Measurements from ENCODE around the gene TAF1B. TPM values are rescaled to one million over a fixed set of nuclear protein-coding genes. Genes with fewer than 3 reads are reported as not detected.

TAF1B gene
- total RNA-seq, 1 experiment from 2014 or later, result 58.6 TPM

DNA sequence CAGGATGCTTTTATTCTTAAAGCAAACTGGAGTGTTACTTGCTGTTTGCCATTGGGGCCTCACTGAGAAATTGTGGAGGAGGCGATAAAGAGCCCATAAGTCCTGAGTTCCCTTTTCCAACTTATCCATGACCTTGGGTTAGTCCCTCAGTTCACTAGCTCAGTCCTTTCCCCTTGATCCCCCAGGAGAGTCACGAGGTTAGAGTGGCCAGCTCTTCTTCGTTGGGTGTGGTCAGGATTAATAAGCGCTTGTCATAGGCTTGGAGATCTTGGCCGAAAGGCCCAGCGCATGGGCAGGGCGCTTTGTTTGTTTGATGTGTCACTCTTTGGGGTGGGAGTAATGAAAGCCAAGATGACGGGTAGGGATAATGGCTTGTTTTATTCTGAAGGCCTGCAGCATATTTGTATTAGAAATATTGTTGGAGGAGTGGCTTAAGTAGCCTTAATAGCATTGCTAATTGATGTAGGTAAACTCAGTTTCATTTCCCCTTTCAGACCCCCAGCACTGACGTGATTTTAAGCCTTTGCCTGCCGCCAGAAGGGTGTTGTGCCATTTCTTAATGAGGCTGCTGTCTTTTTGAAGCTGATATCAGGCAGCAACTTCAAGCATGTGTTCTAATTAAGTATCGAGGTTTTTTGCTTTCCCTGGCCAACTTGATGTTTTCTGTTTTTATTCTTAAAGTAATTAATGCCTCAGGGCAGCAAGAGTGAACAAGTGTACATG lies 123.9 kb downstream of the TAF1B start:
- Histone ChIP-seq H3K4me2 (ENCODE audit: low read depth, low read length, poor library complexity, severe bottlenecking) (peak overlapping the region; percentile 7), H3K27ac (ENCODE audit: low read length) (no peak overlapping the region), H3K9me3 (ENCODE audit: low read length) (no peaks in the 10 kb centered on the region), H3K9ac (ENCODE audit: low read length) (no peak overlapping the region), H2AFZ (ENCODE audit: low read length) (no peak overlapping the region), H3K79me2 (ENCODE audit: low read length) (no peaks in the 10 kb centered on the region), H3K4me1 (ENCODE audit: low read length) (peaks cover 19% of the 10 kb centered on the region), H3K27me3 (ENCODE audit: low read length) (no peaks in the 10 kb centered on the region), H3K9me2 (replicated peaks; ENCODE audit: insufficient read depth, low read length) (no peaks in the 10 kb centered on the region), H3K4me3 (ENCODE audit: low read length) (no peak overlapping the region), H4K20me1 (ENCODE audit: insufficient read depth, low read depth, low read length) (no peaks in the 10 kb centered on the region), H3K36me3 (ENCODE audit: insufficient read depth, low read length) (no peaks in the 10 kb centered on the region)
- DNase-seq, result peak; percentile 83

DNA sequence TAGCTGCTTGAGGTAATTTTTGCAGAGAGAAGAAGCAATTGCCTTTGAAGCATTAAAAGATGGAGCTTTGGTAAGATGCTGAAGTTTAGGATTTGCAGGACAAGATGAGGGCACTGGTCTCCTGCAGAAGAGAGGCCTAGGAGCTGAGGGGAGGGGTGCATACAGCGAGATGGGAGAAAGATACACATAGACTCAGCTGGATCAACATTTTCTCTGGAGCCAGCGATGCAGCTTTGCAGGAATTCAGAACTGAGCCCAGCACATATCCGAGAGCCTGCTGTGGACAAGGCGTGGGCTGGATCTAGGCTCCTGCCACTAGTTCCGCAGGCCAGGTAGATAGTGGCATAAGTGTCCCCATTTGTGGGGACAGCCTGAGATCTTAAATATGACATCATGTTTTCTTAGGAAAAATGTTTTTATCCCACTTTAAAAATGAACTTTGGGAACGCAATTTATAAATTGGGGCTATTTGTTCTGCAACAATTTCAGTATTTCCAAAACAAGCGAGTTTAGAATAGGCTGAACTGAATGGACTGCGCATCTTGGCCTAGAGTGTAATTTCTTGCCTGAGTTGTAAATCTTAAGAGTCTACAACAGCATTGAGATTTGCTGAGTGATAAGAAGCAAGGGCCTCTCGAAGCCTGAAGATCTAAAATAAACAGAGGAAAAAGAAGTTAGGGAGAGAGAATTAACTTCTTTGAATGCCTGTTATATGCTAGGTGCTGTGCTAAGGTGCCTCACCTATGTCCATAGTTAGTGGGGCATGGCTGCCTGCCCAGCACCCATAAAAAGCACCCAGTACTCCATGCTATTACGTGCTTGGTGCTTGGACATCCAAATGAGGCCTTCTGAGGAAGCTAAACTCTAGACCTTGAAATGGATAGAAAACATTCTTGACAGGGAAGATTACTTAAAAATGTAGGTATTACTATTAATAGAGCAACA lies 125.6 kb downstream of the TAF1B start:
- DNase-seq, result no peak

DNA sequence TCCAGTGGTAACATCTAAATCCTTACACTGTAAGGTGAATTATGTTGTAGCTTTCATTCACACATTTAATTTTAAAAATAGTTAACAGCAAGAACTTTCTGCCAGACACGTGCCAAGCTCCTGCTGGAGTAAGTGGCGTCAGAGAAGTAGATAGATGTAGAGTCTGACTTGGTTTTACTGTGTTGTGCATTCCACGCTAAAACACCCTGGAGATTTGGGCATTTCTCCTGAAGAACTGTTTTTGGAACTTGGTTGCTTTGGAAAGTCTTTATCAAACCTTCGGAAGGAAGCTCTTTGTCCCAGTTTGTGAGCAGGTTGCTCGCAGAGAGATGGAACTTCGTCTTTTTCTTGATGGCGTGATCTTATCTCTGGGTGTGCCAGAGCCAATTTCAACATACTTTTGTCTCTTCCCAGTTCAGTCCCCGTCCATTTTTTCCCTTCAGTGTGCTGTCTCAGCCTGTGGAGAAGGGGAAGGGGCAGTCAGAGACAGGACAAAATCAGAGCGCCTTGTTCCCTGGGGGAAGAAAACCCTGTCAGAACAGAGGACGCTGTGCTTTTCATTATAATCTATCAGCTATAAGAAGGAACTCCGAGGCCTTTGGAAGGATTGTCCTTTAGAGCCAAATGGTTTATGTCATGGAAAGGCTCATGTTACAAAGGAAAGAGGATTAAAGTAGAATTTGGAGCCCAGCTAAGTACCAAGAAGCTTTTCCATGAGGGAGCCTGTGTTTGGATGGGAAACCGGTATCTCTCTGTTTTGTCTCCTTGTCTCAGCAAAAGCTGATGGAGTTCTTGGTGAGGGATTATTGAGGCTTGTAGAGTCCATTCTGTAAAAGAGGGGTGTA lies 127.1 kb downstream of the TAF1B start:
- Histone ChIP-seq H3K4me1 (ENCODE audit: low read length) (peaks cover 14% of the 10 kb centered on the region), H3K4me3 (ENCODE audit: low read length) (no peak overlapping the region), H3K9me2 (replicated peaks; ENCODE audit: insufficient read depth, low read length) (no peaks in the 10 kb centered on the region), H3K9ac (ENCODE audit: low read length) (no peak overlapping the region), H4K20me1 (ENCODE audit: insufficient read depth, low read depth, low read length) (no peaks in the 10 kb centered on the region), H3K4me2 (ENCODE audit: low read depth, low read length, poor library complexity, severe bottlenecking) (no peak overlapping the region), H3K27me3 (ENCODE audit: low read length) (no peaks in the 10 kb centered on the region), H3K9me3 (ENCODE audit: low read length) (no peaks in the 10 kb centered on the region), H3K27ac (ENCODE audit: low read length) (no peak overlapping the region), H3K79me2 (ENCODE audit: low read length) (no peaks in the 10 kb centered on the region), H2AFZ (ENCODE audit: low read length) (no peak overlapping the region), H3K36me3 (ENCODE audit: insufficient read depth, low read length) (no peaks in the 10 kb centered on the region)
- DNase-seq, result no peak

More for the DNA sequence above, 125.6 kb downstream of the TAF1B start:
- no peaks in the 10 kb centered on the region for H3K36me3 ChIP-seq (ENCODE audit: insufficient read depth, low read length)
- no peak overlapping the region for H3K4me2 ChIP-seq (ENCODE audit: low read depth, low read length, poor library complexity, severe bottlenecking)
- H3K4me3 ChIP-seq (ENCODE audit: low read length), result no peak overlapping the region
- no peak overlapping the region for H3K27ac ChIP-seq (ENCODE audit: low read length)
- no peaks in the 10 kb centered on the region for H3K27me3 ChIP-seq (ENCODE audit: low read length)
- H3K79me2 ChIP-seq (ENCODE audit: low read length), result no peaks in the 10 kb centered on the region
- no peaks in the 10 kb centered on the region for H3K9me2 ChIP-seq (replicated peaks; ENCODE audit: insufficient read depth, low read length)
- H3K4me1 ChIP-seq (ENCODE audit: low read length), result peaks cover 14% of the 10 kb centered on the region
- H4K20me1 ChIP-seq (ENCODE audit: insufficient read depth, low read depth, low read length), result no peaks in the 10 kb centered on the region
- no peak overlapping the region for H3K9ac ChIP-seq (ENCODE audit: low read length)
- no peak overlapping the region for H2AFZ ChIP-seq (ENCODE audit: low read length)
- H3K9me3 ChIP-seq (ENCODE audit: low read length), result no peaks in the 10 kb centered on the region

DNA sequence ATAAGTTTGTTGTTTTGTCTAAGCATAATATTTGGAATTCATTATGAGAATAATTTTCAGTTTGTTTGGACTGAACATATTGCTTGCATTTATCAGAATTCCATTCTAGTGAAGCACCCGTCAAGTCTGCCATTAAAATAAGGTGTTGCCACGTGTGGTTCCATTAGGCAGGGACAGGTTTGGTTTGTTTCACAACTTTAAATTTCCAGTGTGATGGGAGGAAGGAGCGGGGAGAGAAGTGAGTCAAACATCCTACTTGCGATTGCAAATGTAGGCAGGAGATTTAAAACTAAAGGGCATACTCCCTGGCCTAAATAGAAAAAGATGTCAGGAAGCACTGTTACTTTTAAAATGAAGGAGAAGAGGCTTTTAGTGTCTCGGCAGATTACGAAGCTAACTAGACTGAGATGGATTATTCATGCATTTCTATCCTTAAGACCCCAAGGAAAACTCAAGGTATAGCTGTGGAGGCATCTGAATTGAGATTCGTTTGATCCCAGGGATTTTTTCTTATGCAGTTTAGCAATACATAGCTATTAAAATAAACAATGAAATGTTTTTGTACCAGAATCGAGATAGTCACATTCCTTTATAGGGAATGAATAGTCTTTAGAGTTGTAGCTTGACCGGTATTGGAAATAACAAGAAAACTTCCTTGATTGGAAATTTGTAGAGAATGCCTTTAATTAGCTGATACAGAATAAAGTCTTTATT lies 128.0 kb downstream of the TAF1B start:
- no peaks in the 10 kb centered on the region for H3K79me2 ChIP-seq (ENCODE audit: low read length)
- no peak for DNase-seq
- no peaks in the 10 kb centered on the region for H4K20me1 ChIP-seq (ENCODE audit: insufficient read depth, low read depth, low read length)
- no peak overlapping the region for H2AFZ ChIP-seq (ENCODE audit: low read length)
- H3K4me3 ChIP-seq (ENCODE audit: low read length), result no peak overlapping the region
- no peaks in the 10 kb centered on the region for H3K36me3 ChIP-seq (ENCODE audit: insufficient read depth, low read length)
- H3K4me1 ChIP-seq (ENCODE audit: low read length), result peaks cover 14% of the 10 kb centered on the region
- H3K9me3 ChIP-seq (ENCODE audit: low read length), result no peaks in the 10 kb centered on the region
- H3K27ac ChIP-seq (ENCODE audit: low read length), result no peak overlapping the region
- H3K4me2 ChIP-seq (ENCODE audit: low read depth, low read length, poor library complexity, severe bottlenecking), result no peak overlapping the region
- no peaks in the 10 kb centered on the region for H3K27me3 ChIP-seq (ENCODE audit: low read length)
- H3K9me2 ChIP-seq (replicated peaks; ENCODE audit: insufficient read depth, low read length), result no peaks in the 10 kb centered on the region
- no peak overlapping the region for H3K9ac ChIP-seq (ENCODE audit: low read length)

DNA sequence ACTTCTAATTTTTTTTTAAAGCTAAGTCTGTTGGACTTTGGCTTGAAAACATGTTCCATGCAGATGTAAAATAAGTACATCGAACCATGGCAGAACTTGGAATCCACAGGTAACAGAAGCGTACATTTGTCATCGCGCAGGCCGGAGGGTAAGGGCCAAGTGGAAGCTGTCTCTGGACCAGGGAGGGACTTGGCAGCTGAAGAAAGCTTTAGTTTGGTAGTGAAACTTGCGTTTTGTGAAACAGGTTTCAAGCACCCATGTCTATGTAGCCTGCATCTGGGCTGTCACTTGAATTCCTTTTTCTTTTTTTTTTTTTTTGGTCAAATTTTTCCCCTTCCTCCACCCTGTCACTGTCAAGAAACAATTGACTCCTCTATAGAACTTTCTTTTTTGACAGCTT lies 128.6 kb downstream of the TAF1B start:
- Histone ChIP-seq H2AFZ (ENCODE audit: low read length) (no peak overlapping the region), H3K36me3 (ENCODE audit: insufficient read depth, low read length) (no peaks in the 10 kb centered on the region), H3K4me2 (ENCODE audit: low read depth, low read length, poor library complexity, severe bottlenecking) (no peak overlapping the region), H3K9ac (ENCODE audit: low read length) (no peak overlapping the region), H3K27me3 (ENCODE audit: low read length) (no peaks in the 10 kb centered on the region), H4K20me1 (ENCODE audit: insufficient read depth, low read depth, low read length) (no peaks in the 10 kb centered on the region), H3K9me3 (ENCODE audit: low read length) (no peaks in the 10 kb centered on the region), H3K79me2 (ENCODE audit: low read length) (no peaks in the 10 kb centered on the region), H3K9me2 (replicated peaks; ENCODE audit: insufficient read depth, low read length) (no peaks in the 10 kb centered on the region), H3K27ac (ENCODE audit: low read length) (no peak overlapping the region), H3K4me1 (ENCODE audit: low read length) (peaks cover 14% of the 10 kb centered on the region), H3K4me3 (ENCODE audit: low read length) (no peak overlapping the region)
- no peak for DNase-seq

DNA sequence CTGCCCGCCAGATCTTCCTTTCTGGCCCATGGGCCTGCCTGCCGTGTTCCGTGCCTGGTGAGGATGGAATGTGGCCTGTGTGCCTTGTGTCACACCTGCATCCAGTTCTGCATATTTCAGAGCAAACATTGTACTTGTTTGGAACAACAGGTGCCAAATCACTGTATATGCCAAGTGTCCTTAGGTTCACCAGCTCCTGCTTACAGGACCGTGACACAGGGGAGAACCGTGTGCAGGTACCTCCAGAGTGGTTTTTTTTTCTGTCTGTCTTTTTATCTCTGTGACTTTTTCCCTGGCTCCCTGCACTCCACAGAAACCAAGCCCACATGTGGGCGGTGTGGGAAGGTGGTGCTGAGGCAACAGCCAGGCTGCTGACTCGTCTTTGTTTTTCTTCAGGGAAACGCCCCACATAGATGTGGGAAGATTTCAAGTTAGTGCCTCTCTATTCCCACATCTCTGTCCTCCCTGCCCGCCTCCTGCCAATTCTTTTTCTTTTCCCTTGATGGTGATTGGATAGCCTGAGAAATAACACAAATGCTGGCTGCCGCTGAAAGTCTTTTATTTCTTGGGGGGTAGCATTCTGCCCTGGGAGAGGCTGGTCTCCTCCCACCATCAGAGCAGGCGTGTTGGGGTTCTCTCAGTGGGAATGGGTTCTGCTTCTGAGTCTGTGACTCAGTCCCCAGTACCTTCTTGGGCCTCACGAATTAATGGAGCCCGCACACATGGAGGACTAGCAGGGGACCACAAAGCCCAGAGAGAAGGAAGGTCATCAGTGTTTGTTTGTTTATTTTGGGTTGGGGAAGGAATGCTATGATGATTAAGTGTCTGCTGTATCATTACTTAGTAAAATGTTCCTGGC lies 129.6 kb downstream of the TAF1B start:
- Histone ChIP-seq H3K9me2 (replicated peaks; ENCODE audit: insufficient read depth, low read length) (no peaks in the 10 kb centered on the region), H3K27me3 (ENCODE audit: low read length) (no peaks in the 10 kb centered on the region), H2AFZ (ENCODE audit: low read length) (no peak overlapping the region), H3K36me3 (ENCODE audit: insufficient read depth, low read length) (no peaks in the 10 kb centered on the region), H4K20me1 (ENCODE audit: insufficient read depth, low read depth, low read length) (no peaks in the 10 kb centered on the region), H3K9me3 (ENCODE audit: low read length) (no peaks in the 10 kb centered on the region), H3K4me3 (ENCODE audit: low read length) (no peak overlapping the region), H3K79me2 (ENCODE audit: low read length) (no peaks in the 10 kb centered on the region), H3K4me1 (ENCODE audit: low read length) (peaks cover 6% of the 10 kb centered on the region), H3K27ac (ENCODE audit: low read length) (no peak overlapping the region), H3K4me2 (ENCODE audit: low read depth, low read length, poor library complexity, severe bottlenecking) (no peak overlapping the region), H3K9ac (ENCODE audit: low read length) (no peak overlapping the region)
- DNase-seq, result no peak

DNA sequence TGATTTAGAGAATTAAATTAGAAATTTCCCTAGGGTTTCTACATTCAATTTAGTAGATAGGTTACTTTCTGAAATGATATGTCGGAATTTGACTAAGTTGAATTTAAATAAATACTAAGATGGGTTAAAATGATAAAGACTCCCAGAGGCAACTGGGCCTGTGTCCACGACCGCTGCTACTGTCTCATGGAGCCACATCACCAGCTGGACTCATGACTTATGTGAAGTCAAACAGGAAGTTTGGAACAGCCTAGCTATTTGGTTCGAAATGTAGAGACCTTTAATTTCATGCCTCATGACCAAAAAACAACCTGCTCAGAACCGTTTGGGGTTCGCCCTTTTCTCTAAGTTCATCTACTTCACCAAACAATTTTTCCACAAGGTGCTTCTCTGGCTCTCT lies 130.4 kb downstream of the TAF1B start:
- no peak for DNase-seq
- H3K79me2 ChIP-seq (ENCODE audit: low read length), result no peaks in the 10 kb centered on the region
- H3K9me3 ChIP-seq (ENCODE audit: low read length), result no peaks in the 10 kb centered on the region
- H3K27me3 ChIP-seq (ENCODE audit: low read length), result no peaks in the 10 kb centered on the region
- no peak overlapping the region for H2AFZ ChIP-seq (ENCODE audit: low read length)
- H3K27ac ChIP-seq (ENCODE audit: low read length), result no peak overlapping the region
- no peaks in the 10 kb centered on the region for H3K4me1 ChIP-seq (ENCODE audit: low read length)
- no peak overlapping the region for H3K9ac ChIP-seq (ENCODE audit: low read length)
- H3K4me3 ChIP-seq (ENCODE audit: low read length), result no peak overlapping the region
- no peak overlapping the region for H3K4me2 ChIP-seq (ENCODE audit: low read depth, low read length, poor library complexity, severe bottlenecking)
- no peaks in the 10 kb centered on the region for H4K20me1 ChIP-seq (ENCODE audit: insufficient read depth, low read depth, low read length)
- H3K9me2 ChIP-seq (replicated peaks; ENCODE audit: insufficient read depth, low read length), result no peaks in the 10 kb centered on the region
- H3K36me3 ChIP-seq (ENCODE audit: insufficient read depth, low read length), result no peaks in the 10 kb centered on the region
